Measurements from ENCODE around the gene LYZL1. TPM values are rescaled to one million over a fixed set of nuclear protein-coding genes. Genes with fewer than 3 reads are reported as not detected.

The LYZL1 gene
- polyA plus RNA-seq, 1 experiment, result not detected

DNA sequence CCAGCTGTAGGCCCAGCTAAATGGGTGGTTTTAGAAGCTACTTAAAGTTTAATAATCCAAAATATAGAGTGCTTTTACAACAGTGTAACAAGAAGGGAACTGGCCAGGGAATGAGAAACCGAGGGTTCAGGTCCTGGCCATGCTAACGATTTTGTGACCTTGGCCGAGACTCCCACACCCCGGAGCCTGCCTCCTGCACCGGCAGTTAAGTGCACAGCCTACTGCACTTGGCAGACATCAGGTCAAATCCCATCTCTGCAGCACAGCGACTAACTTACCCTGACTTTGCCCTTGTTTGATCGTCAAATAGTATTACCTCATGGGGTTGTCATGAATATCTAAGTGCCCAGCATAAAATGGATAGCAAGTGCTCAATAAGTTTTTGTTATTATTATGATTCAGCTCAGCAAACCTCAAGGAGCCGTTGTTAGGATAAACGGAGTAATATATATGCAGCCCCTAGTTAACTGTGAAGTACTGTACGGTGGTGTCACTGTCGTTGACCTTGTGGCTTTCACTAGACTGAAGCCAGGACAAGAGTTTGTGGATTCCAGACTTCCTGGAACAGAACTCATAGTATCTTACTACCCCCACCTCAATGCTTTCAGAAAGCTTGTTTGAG is 35.5 kb downstream of the LYZL1 start:
- H3K27me3 ChIP-seq (ENCODE audit: control insufficient read depth, insufficient read depth, low read length), result peaks cover 8% of the 10 kb centered on the region
- no peak for DNase-seq (ENCODE audit: low read depth)
- ChIA-PET CTCF (interaction anchor here (0.8 to 1.2 kb wide), 3 partner anchors 17 to 70 kb away, joined by 3 read pairs; no protein-coding TSS in a partner anchor), POLR2A (no interaction called here)
- no peak overlapping the region for H3K4me3 ChIP-seq (ENCODE audit: low read depth, low read length)
- no peak for TF ChIP-seq CTCF (IDR thresholded peaks at IDR 0.05; ENCODE audit: insufficient read depth, low read depth, low read length)
- no peaks in the 10 kb centered on the region for H3K36me3 ChIP-seq (ENCODE audit: control insufficient read depth, insufficient read depth, low read length)

DNA sequence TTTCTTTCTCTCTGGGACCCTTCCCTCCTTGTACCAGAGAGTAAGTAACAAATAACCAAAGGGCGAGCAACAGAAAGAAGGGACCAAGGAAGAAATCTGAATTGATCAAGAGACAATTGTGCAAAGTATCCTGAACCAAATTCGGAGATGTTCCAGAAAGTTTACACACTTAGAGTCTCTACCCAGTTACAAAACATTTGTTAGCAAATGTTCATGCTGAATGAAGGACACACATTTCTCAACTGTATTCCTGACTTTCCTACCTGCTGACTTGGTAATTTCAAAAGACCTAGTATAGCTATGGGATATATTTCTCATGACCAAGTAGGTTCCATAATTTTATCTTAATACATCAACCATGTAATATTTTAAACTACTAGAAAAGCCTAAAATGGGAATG is 37.4 kb downstream of the LYZL1 start:
- Histone ChIP-seq H3K4me3 (ENCODE audit: low read depth, low read length) (no peak overlapping the region), H3K27me3 (ENCODE audit: control insufficient read depth, insufficient read depth, low read length) (peaks cover 5% of the 10 kb centered on the region), H3K36me3 (ENCODE audit: control insufficient read depth, insufficient read depth, low read length) (no peaks in the 10 kb centered on the region)
- DNase-seq (ENCODE audit: low read depth), result no peak
- TF ChIP-seq CTCF (IDR thresholded peaks at IDR 0.05; ENCODE audit: insufficient read depth, low read depth, low read length), result no peak
- ChIA-PET CTCF (interaction anchor here (0.9 to 1.0 kb wide), 2 partner anchors 22 to 662 kb away, joined by 3 read pairs; no protein-coding TSS in a partner anchor), POLR2A (no interaction called here)

DNA sequence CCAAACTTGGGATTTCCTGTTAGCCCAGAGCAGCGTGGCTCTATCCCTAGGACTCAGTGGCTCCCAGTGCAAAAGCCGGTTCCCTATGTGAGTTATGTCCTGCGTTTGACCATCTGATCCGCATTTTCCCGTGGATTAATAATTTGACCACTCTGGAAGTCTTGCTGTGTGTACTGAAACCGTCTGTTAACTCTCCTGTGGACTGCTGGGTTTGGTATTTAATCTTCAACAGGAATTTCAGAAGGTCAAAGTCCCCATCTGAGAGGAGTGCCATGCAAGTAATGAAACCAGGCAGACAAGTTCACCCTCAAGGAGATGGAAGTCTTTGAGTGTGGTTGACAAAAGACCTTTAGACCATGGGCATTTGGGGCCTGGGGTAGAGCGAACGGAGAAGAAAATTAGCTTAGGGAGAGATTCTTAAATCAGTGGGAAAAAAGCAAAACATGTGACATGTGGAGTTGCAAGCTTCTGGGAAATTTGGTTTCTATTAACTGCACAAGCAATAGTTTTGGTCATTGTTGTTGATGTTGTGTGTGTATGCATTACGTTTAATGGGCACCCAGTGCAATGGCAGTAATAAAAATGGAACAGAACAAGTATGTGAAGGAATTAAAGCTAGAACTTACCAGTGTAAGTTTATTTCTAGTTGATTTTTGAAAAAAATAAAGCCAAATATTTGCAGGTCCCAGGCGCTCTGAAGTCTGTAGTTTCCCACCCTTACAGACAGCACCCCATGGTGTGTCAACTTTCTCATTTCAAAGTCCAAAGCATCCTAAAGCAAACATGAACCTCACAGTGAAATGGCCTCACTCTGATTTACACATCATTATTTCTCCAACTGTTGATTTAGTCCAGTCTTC is 38.2 kb downstream of the LYZL1 start:
- POLR2A ChIA-PET, result no interaction called here
- no peak for DNase-seq (ENCODE audit: low read depth)
- H3K4me3 ChIP-seq (ENCODE audit: low read depth, low read length), result no peak overlapping the region
- no peaks in the 10 kb centered on the region for H3K36me3 ChIP-seq (ENCODE audit: control insufficient read depth, insufficient read depth, low read length)
- CTCF ChIA-PET, result interaction anchor here (1.1 to 1.2 kb wide), 2 partner anchors 23 to 60 kb away, joined by 3 to 4 read pairs; no protein-coding TSS in a partner anchor
- no peak for TF ChIP-seq CTCF (IDR thresholded peaks at IDR 0.05; ENCODE audit: insufficient read depth, low read depth, low read length)
- peaks cover 7% of the 10 kb centered on the region for H3K27me3 ChIP-seq (ENCODE audit: control insufficient read depth, insufficient read depth, low read length)

DNA sequence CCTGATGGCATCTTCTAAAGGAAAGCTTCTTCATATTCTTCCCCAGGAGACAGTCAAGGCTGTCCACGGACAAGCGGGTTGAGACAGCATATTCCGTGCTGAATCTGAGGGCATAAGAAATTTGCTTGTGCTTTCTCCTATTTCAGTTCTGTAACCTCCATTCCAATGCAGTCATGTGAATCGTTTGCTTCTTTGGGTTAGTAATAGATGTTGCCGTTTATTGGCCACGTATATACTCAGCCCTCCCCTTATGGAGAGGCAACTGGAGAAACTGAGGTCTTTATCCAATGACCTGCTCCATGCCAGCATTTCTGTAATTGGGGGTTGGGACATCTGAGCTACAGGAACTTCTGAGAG is 38.9 kb downstream of the LYZL1 start:
- ChIA-PET CTCF (interaction anchor here (0.8 to 1.2 kb wide), 3 partner anchors 23 to 653 kb away, joined by 3 to 4 read pairs (median 3); no protein-coding TSS in a partner anchor), POLR2A (no interaction called here)
- Histone ChIP-seq H3K27me3 (ENCODE audit: control insufficient read depth, insufficient read depth, low read length) (peaks cover 9% of the 10 kb centered on the region), H3K4me3 (ENCODE audit: low read depth, low read length) (no peak overlapping the region), H3K36me3 (ENCODE audit: control insufficient read depth, insufficient read depth, low read length) (no peaks in the 10 kb centered on the region)
- TF ChIP-seq CTCF (IDR thresholded peaks at IDR 0.05; ENCODE audit: insufficient read depth, low read depth, low read length), result no peak
- DNase-seq (ENCODE audit: low read depth), result no peak

DNA sequence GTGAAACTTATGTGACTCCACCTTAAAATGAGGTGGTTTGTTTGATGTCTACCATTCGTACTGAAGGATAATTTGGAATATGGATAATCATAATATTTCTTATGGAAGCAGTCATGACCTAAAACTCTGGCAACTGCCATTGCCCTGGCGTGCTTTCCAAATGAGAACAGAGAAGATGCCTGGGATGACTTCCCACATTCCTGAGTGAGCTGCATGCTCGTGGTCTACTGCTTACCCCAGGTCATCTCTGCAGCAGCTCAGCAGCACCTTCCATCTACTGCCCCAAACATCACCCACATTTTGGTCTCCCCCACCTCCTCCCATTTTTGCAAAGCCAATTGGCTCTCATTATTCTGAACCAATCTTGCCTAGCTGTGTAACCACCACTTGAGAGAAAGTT is 40.1 kb downstream of the LYZL1 start:
- peak; percentile 58 for DNase-seq (ENCODE audit: low read depth)
- H3K36me3 ChIP-seq (ENCODE audit: control insufficient read depth, insufficient read depth, low read length), result no peaks in the 10 kb centered on the region
- ChIA-PET CTCF (interaction anchor here (0.8 to 1.5 kb wide), 3 partner anchors 9 to 665 kb away, joined by 3 to 4 read pairs (median 4); no protein-coding TSS in a partner anchor), POLR2A (no interaction called here)
- no peak for TF ChIP-seq CTCF (IDR thresholded peaks at IDR 0.05; ENCODE audit: insufficient read depth, low read depth, low read length)
- H3K27me3 ChIP-seq (ENCODE audit: control insufficient read depth, insufficient read depth, low read length), result peaks cover 8% of the 10 kb centered on the region
- H3K4me3 ChIP-seq (ENCODE audit: low read depth, low read length), result no peak overlapping the region

Measured in BJ (cell line).